ENCODE measurements around the gene ADGRL3.

ADGRL3 gene

DNA sequence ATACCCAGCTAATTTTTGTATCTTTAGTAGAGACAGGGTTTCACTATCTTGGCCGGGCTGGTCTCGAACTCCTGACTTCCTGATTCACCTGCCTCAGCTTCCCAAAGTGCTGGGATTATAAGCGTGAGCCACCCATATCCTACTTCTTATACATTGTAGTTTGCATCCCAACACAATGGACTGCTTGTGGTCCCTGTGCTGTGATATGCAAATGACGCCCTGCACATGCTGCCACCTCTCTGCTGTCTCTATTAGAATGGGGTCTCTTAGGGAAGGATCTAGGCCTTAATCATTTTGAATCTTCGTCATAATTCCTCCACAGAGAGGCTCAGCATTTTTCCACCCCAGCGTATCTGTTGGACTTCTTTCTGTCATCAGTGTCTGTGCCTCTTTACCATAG, 595.9 kb downstream of the ADGRL3 start:
- TF ChIP-seq, protein P1, sequence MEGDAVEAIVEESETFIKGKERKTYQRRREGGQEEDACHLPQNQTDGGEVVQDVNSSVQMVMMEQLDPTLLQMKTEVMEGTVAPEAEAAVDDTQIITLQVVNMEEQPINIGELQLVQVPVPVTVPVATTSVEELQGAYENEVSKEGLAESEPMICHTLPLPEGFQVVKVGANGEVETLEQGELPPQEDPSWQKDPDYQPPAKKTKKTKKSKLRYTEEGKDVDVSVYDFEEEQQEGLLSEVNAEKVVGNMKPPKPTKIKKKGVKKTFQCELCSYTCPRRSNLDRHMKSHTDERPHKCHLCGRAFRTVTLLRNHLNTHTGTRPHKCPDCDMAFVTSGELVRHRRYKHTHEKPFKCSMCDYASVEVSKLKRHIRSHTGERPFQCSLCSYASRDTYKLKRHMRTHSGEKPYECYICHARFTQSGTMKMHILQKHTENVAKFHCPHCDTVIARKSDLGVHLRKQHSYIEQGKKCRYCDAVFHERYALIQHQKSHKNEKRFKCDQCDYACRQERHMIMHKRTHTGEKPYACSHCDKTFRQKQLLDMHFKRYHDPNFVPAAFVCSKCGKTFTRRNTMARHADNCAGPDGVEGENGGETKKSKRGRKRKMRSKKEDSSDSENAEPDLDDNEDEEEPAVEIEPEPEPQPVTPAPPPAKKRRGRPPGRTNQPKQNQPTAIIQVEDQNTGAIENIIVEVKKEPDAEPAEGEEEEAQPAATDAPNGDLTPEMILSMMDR (IDR thresholded peaks at IDR 0.05; ENCODE audit: extremely low read depth, insufficient read depth, missing control alignments), result no peak
- no peak for DNase-seq (ENCODE audit: low spot score)
- in situ Hi-C loops (cut with MboI; ENCODE audit: low pct_unique_long_range_greater_than_20kb, low sequenced_read_pairs, unreplicated experiment), result no loop called here

- TF ChIP-seq, protein P1 (IDR thresholded peaks at IDR 0.05; ENCODE audit: extremely low read depth, insufficient read depth, missing control alignments), result no peak
- in situ Hi-C loops (cut with MboI; ENCODE audit: low pct_unique_long_range_greater_than_20kb, low sequenced_read_pairs, unreplicated experiment), result no loop called here
- no peak for DNase-seq (ENCODE audit: low spot score)
Measured at GRCh38 chr4:61799794-61800193, 599.7 kb downstream of the ADGRL3 start.

DNA sequence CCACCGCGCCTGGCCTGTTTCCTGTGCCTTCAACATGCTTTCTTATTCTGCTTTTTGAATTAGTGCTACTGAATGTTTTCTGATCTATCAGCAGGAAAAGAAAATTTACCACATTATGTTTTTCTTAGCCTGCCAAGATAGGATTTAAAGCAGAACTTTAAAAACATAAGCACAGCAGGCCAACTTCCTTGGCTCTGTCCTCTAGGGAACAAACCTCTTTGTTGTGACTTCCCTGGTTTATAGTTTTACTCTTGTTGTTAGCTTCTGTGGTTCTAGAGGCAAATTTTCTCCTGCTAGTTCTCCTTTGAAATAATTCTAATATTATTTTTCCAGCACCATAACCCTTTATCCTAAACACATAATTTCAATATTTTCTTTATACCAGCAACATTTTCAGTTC, 605.1 kb downstream of the ADGRL3 start:
- TF ChIP-seq, protein P1 (IDR thresholded peaks at IDR 0.05; ENCODE audit: extremely low read depth, insufficient read depth, missing control alignments), result no peak
- no peak for DNase-seq (ENCODE audit: low spot score)
- in situ Hi-C loops (cut with MboI; ENCODE audit: low pct_unique_long_range_greater_than_20kb, low sequenced_read_pairs, unreplicated experiment), result no loop called here

DNA sequence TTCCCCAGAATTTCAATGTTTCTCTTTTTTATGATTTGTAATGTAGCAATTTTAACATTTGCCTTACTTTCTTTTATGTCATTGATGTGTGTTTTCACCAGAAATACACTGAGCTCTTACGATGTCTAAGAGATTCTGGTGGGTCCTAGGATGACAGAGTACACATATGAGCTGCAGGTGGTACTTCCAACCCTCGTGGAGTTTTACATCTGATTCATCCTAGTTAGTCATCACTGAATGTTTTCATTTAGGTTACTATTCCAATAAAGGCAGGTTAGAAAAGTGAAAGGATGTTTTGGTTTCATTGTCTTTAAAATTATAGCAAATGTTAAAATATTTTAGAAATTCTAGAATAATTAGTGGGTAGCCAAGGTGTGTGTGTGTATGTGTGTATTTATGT, 605.9 kb downstream of the ADGRL3 start:
- TF ChIP-seq, protein P1 (IDR thresholded peaks at IDR 0.05; ENCODE audit: extremely low read depth, insufficient read depth, missing control alignments), result no peak

GRCh38 chr4:61812171-61812570, 612.0 kb downstream of the ADGRL3 start:
- DNase-seq (ENCODE audit: low spot score), result no peak
- TF ChIP-seq, protein P1 (IDR thresholded peaks at IDR 0.05; ENCODE audit: extremely low read depth, insufficient read depth, missing control alignments), result no peak
- in situ Hi-C loops (cut with MboI; ENCODE audit: low pct_unique_long_range_greater_than_20kb, low sequenced_read_pairs, unreplicated experiment), result no loop called here

More for the DNA sequence above, 605.9 kb downstream of the ADGRL3 start:
- in situ Hi-C loops (cut with MboI; ENCODE audit: low pct_unique_long_range_greater_than_20kb, low sequenced_read_pairs, unreplicated experiment), result no loop called here
- DNase-seq (ENCODE audit: low spot score), result no peak

DNA sequence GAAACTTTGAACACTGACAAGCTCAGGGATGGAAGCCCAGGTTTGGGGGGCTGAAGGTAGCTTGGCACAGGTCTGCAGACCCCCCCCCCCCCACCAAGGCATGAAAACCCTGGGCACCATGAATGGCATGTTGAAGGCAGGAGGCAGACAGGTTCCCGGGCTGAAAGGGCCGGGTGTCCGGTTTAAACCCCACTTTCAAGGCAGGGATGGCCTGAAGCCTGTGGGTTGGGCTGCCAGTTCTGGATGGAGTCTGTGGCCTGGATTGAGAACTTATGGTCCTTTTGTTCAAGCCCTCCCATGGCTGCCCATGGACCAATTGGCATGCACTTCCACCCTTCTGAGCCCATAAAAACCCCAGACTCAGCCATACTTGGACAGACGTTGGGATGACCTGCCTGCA, 616.9 kb downstream of the ADGRL3 start:
- no peak for DNase-seq (ENCODE audit: low spot score)
- in situ Hi-C loops (cut with MboI; ENCODE audit: low pct_unique_long_range_greater_than_20kb, low sequenced_read_pairs, unreplicated experiment), result no loop called here
- TF ChIP-seq, protein P1 (IDR thresholded peaks at IDR 0.05; ENCODE audit: extremely low read depth, insufficient read depth, missing control alignments), result no peak

DNA sequence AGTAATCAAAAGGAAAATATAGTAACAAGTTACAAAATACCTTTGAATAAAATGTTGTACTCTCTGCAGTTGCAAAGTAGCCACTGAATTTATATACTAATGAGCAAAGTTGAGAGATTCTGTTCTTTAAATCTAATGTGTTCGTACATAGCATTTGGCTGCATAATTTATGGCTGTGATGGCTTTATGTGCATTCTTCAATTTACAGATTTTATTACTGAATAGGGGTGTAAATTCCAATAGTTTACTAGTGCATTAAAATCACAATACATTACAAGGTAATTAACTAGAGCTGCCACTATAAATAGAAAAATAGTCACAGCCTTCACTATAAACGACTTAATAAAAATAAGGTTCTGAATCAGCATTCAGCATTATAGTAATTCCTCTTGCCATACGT, 620.0 kb downstream of the ADGRL3 start:
- in situ Hi-C loops (cut with MboI; ENCODE audit: low pct_unique_long_range_greater_than_20kb, low sequenced_read_pairs, unreplicated experiment), result no loop called here
- no peak for DNase-seq (ENCODE audit: low spot score)
- TF ChIP-seq, protein P1 (IDR thresholded peaks at IDR 0.05; ENCODE audit: extremely low read depth, insufficient read depth, missing control alignments), result no peak
